ENCODE results near the gene NOP56. TPM values are rescaled to one million over a fixed set of nuclear protein-coding genes. Genes with fewer than 3 reads are reported as not detected.

Gene NOP56
- polyA plus RNA-seq, 2 of the 4 experiments (the other 2 are of a cell fraction), result 571 to 658 TPM

GRCh38 chr20:2631228-2631627 is 21.2 kb upstream of the NOP56 start:
- TF ChIP-seq RNF2 (IDR thresholded peaks at IDR 0.05; ENCODE audit: borderline replicate concordance, low read depth), result no peak
- TF ChIP-seq CBX8 (IDR thresholded peaks at IDR 0.05), result no peak
- TF ChIP-seq JUNB (IDR thresholded peaks at IDR 0.05), result no peak
- no peak for TF ChIP-seq PHF8 (IDR thresholded peaks at IDR 0.05; ENCODE audit: borderline replicate concordance, low read depth)
- TF ChIP-seq PBX3 (IDR thresholded peaks at IDR 0.05), result no peak
- TF ChIP-seq CTCF (IDR thresholded peaks at IDR 0.05), result peak; percentile 42
- TF ChIP-seq NFE2L2 (conservative IDR thresholded peaks at IDR 0.05; ENCODE audit: low read length), result no peak
- no peak for TF ChIP-seq CHD4 (IDR thresholded peaks at IDR 0.05; ENCODE audit: borderline replicate concordance)
- TF ChIP-seq SMC3 (IDR thresholded peaks at IDR 0.05), result no peak
- TF ChIP-seq HMGXB4 (CRISPR knock-in tag; IDR thresholded peaks at IDR 0.05; ENCODE audit: borderline replicate concordance), result no peak
- no peak for TF ChIP-seq NPAS2 (CRISPR knock-in tag; IDR thresholded peaks at IDR 0.05; ENCODE audit: borderline replicate concordance)
- no peak for TF ChIP-seq E2F6 (IDR thresholded peaks at IDR 0.05; ENCODE audit: borderline replicate concordance, low read depth)
- no peak for TF ChIP-seq ZNF302 (CRISPR knock-in tag; IDR thresholded peaks at IDR 0.05)
- TF ChIP-seq RAD21 (conservative IDR thresholded peaks at IDR 0.05 in 1 of 2, IDR thresholded peaks at IDR 0.05 in 1 of 2), result peak; percentile 28 to 29; a peak in 4 of 5 replicates
- no peak for TF ChIP-seq POLR2A (IDR thresholded peaks at IDR 0.05; ENCODE audit: low read length)
- Histone ChIP-seq H3K4me3 (no peak overlapping the region), H3K4me2 (no peak overlapping the region), H3K4me1 (peaks cover 18% of the 10 kb centered on the region), H3K27ac (no peak overlapping the region), H3K9me3 (peaks cover 2% of the 10 kb centered on the region; the same call in 1 of the 3 replicates)
- WGBS (ENCODE audit: missing lambda C conversion rate), result 3% methylated on average over 1 of the region's 1 CpG
- CTCF ChIA-PET, result interaction anchor here (1.0 to 7.3 kb wide), 10 partner anchors 10 to 164 kb away, joined by 3 to 62 read pairs (median 4); no protein-coding TSS in a partner anchor
- peak in 1 of 2 experiments; percentile 33 for DNase-seq (ENCODE audit: low read depth in 1 of 2, low spot score in 1 of 2)
- FAIRE-seq, result peak; percentile 86
- ATAC-seq, result peak in 1 of 2 experiments; percentile 41; a peak in 1 of 6 replicates
- POLR2A ChIA-PET, result interaction anchor here (1.8 kb wide), 1 partner anchor 161 kb away, joined by 4 read pairs; the partner anchor contains the start of gene SNRPB

- ATAC-seq (no peak; a peak in 1 of 6 replicates), DNase-seq (ENCODE audit: low read depth in 1 of 2, low spot score in 1 of 2) (no peak), FAIRE-seq (no peak)
- Histone ChIP-seq H3K4me2 (no peak overlapping the region), H3K9me3 (no peaks in the 10 kb centered on the region), H3K4me1 (peaks cover 6% of the 10 kb centered on the region; the same call in 2 of the 3 replicates), H3K4me3 (no peak overlapping the region), H3K27ac (no peak overlapping the region)
- CTCF ChIA-PET, result interaction anchor here (0.6 to 7.3 kb wide), 4 partner anchors 11 to 110 kb away, joined by 3 to 62 read pairs (median 4); no protein-coding TSS in a partner anchor
- POLR2A ChIA-PET, result interaction anchor here (1.5 to 2.2 kb wide), 2 partner anchors 19 to 163 kb away, joined by 3 to 11 read pairs; partner anchors contain the start of genes NOP56 and SNRPB
- 0% methylated on average over 1 of the region's 1 CpG for WGBS (ENCODE audit: missing lambda C conversion rate)
- no peak for TF ChIP-seq EP300 (IDR thresholded peaks at IDR 0.05)
- TF ChIP-seq BCL3 (IDR thresholded peaks at IDR 0.05), result no peak
- no peak for TF ChIP-seq MYC (IDR thresholded peaks at IDR 0.05; ENCODE audit: borderline replicate concordance, low read length)
- TF ChIP-seq CBX8 (IDR thresholded peaks at IDR 0.05), result no peak
- no peak for TF ChIP-seq TFCP2L1 (CRISPR knock-in tag; IDR thresholded peaks at IDR 0.05)
- TF ChIP-seq CHD2 (IDR thresholded peaks at IDR 0.05; ENCODE audit: low read length, partially characterized antibody), result no peak
- no peak for TF ChIP-seq RAD21 (conservative IDR thresholded peaks at IDR 0.05 in 1 of 2, IDR thresholded peaks at IDR 0.05 in 1 of 2)
- no peak for TF ChIP-seq ATOH8 (CRISPR knock-in tag; IDR thresholded peaks at IDR 0.05; ENCODE audit: low read depth)
- no peak for TF ChIP-seq MAZ (IDR thresholded peaks at IDR 0.05; ENCODE audit: borderline replicate concordance, low read depth, low read length)
- no peak for TF ChIP-seq ZC3H11A (IDR thresholded peaks at IDR 0.05)
- no peak for TF ChIP-seq FOSB (CRISPR knock-in tag; IDR thresholded peaks at IDR 0.05)
- TF ChIP-seq JUNB (IDR thresholded peaks at IDR 0.05), result no peak
- no peak for TF ChIP-seq GATA3 (IDR thresholded peaks at IDR 0.05; ENCODE audit: borderline replicate concordance)
- no peak for TF ChIP-seq POLR2AphosphoS2 (conservative IDR thresholded peaks at IDR 0.05; ENCODE audit: low read length)
- TF ChIP-seq POLR2A (IDR thresholded peaks at IDR 0.05; ENCODE audit: low read length), result no peak
- TF ChIP-seq SMC3 (IDR thresholded peaks at IDR 0.05), result no peak
- no peak for TF ChIP-seq CTCF (IDR thresholded peaks at IDR 0.05)
Observed at GRCh38 chr20:2633381-2633780, 19.1 kb upstream of the NOP56 start.

Measured in A549 (cell line).